Esophagus muscularis mucosa (tissue), 4 donors: ENCODE measurements around the gene RALY.

Experiments
- EP300 ChIP-seq: sonication (generic); formaldehyde crosslinking; IDR thresholded peaks from one replicate; pipeline ENCODE4 v1.6.1; 2017; ENCODE audit warnings: antibody characterized with exemption
- POLR2A ChIP-seq: fragments of 450-650 bp; IDR thresholded peaks from one replicate; pipeline ENCODE4 v1.6.1; 2017; ENCODE audit warnings: antibody characterized with exemption, moderate library complexity, mild to moderate bottlenecking, low read depth
- POLR2AphosphoS5 ChIP-seq, 2 donors: sonication (generic); formaldehyde crosslinking; IDR thresholded peaks; one replicate each; pipeline ENCODE4 v1.6.1; 2017; ENCODE audit warnings: antibody characterized with exemption in 2 of 2
- TF ChIP-seq, protein P1 (sequence below), 3 experiments: fragments of 200-600 bp in 2 of 3; fragments of 450-650 bp in 1 of 3; sonication (generic) in 2 of 3; IDR thresholded peaks; one replicate each; pipeline ENCODE4 v1.5.1; 2017 to 2019; ENCODE audit warnings: antibody characterized with exemption in 3 of 3, mild to moderate bottlenecking in 2 of 3, moderate library complexity in 1 of 3

GRCh38 chr20:34010405-34010931 lies 16.8 kb downstream of the RALY start:
- TF ChIP-seq, protein P1, sequence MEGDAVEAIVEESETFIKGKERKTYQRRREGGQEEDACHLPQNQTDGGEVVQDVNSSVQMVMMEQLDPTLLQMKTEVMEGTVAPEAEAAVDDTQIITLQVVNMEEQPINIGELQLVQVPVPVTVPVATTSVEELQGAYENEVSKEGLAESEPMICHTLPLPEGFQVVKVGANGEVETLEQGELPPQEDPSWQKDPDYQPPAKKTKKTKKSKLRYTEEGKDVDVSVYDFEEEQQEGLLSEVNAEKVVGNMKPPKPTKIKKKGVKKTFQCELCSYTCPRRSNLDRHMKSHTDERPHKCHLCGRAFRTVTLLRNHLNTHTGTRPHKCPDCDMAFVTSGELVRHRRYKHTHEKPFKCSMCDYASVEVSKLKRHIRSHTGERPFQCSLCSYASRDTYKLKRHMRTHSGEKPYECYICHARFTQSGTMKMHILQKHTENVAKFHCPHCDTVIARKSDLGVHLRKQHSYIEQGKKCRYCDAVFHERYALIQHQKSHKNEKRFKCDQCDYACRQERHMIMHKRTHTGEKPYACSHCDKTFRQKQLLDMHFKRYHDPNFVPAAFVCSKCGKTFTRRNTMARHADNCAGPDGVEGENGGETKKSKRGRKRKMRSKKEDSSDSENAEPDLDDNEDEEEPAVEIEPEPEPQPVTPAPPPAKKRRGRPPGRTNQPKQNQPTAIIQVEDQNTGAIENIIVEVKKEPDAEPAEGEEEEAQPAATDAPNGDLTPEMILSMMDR (IDR thresholded peaks at IDR 0.05) = no peak
- no peak for TF ChIP-seq POLR2A
- no peak for TF ChIP-seq EP300
- TF ChIP-seq POLR2AphosphoS5 (IDR thresholded peaks at IDR 0.05) = no peak
